NOMO-1 treated with DMSO at 0.1 percent for 48 hours (cell line): ENCODE measurements around the gene UBR4.

Source experiments
- DNase-seq: peaks from one replicate; lab custom pipeline; 2025; ENCODE audit not compliant: unreplicated experiment; lab: John Stamatoyannopoulos, UW

The UBR4 gene

GRCh38 chr1:19059773-19060172 lies 150.3 kb downstream of the UBR4 start:
- no peak for DNase-seq

GRCh38 chr1:19058476-19058797 lies 151.6 kb downstream of the UBR4 start:
- no peak for DNase-seq

GRCh38 chr1:19057784-19058475 lies 152.1 kb downstream of the UBR4 start:
- DNase-seq, result no peak

GRCh38 chr1:19057182-19057779 lies 152.8 kb downstream of the UBR4 start:
- no peak for DNase-seq

- no peak for DNase-seq
Measured at GRCh38 chr1:19055701-19056100, 154.4 kb downstream of the UBR4 start.

- no peak for DNase-seq
Measured at GRCh38 chr1:19055001-19055400, 155.1 kb downstream of the UBR4 start.

- no peak for DNase-seq
Measured at GRCh38 chr1:19054216-19054615, 155.8 kb downstream of the UBR4 start.

GRCh38 chr1:19053486-19053885 lies 156.6 kb downstream of the UBR4 start:
- DNase-seq, result no peak

GRCh38 chr1:19049798-19050197 lies 160.3 kb downstream of the UBR4 start:
- DNase-seq, result no peak

GRCh38 chr1:19049128-19049768 lies 160.8 kb downstream of the UBR4 start:
- no peak for DNase-seq

GRCh38 chr1:19046972-19047731 lies 162.9 kb downstream of the UBR4 start:
- DNase-seq, result no peak

- DNase-seq, result no peak
Measured at GRCh38 chr1:19045898-19046880, 163.9 kb downstream of the UBR4 start.

GRCh38 chr1:19044975-19045831 lies 164.9 kb downstream of the UBR4 start:
- no peak for DNase-seq

- DNase-seq, result no peak
Measured at GRCh38 chr1:19044471-19044870, 165.6 kb downstream of the UBR4 start.

GRCh38 chr1:19043579-19044443 lies 166.3 kb downstream of the UBR4 start:
- DNase-seq, result no peak

GRCh38 chr1:19042675-19043578 lies 167.1 kb downstream of the UBR4 start:
- no peak for DNase-seq

- DNase-seq, result no peak
Measured at GRCh38 chr1:19040010-19040680, 169.9 kb downstream of the UBR4 start.
